GM19438 (cell line): ENCODE measurements around the gene GBP4.
"Not testable (repeated sequence)": the region's sequence is repeated elsewhere in the genome, so short reads cannot be mapped to it uniquely, and the experiment has no call there.

Experiments used
- ATAC-seq: cut with Tn5 transposase; IDR thresholded peaks from one replicate; pipeline ENCODE4 v1.9.1; 2021; ENCODE audit warnings: low read depth; ENCODE audit not compliant: unreplicated experiment

Gene GBP4, protein sequence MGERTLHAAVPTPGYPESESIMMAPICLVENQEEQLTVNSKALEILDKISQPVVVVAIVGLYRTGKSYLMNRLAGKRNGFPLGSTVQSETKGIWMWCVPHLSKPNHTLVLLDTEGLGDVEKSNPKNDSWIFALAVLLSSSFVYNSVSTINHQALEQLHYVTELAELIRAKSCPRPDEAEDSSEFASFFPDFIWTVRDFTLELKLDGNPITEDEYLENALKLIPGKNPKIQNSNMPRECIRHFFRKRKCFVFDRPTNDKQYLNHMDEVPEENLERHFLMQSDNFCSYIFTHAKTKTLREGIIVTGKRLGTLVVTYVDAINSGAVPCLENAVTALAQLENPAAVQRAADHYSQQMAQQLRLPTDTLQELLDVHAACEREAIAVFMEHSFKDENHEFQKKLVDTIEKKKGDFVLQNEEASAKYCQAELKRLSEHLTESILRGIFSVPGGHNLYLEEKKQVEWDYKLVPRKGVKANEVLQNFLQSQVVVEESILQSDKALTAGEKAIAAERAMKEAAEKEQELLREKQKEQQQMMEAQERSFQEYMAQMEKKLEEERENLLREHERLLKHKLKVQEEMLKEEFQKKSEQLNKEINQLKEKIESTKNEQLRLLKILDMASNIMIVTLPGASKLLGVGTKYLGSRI

DNA sequence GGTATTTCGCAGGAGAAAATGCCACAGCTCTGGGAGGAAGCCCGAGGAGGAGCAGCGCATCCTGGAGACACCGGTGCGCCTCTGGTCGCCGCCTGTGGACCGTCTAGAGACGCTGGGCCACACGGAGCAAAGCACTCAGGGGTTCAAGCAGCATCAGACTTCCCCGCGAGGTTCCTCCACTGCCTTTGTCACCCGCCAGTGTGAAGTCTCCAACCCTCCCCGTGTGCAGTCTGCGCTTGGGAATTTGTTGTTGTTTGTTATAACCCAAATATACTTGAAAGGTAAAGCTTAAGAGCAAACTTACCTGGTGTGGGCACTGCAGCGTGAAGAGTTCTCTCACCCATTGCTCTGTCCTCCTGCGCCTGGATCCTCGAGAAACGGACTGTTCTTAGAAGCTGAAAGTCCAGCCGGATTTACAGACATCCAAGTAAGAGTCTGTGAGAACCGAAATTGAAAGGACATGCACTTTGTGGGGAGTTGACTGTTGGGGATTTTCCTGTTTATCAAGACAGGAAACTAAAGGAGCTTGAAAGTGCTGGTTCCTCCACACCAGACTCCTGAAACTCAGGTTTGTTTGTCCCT lies at the start of gene GBP4:
GBP4 (minus strand) TSS at position 452 of the 582 bp plus-strand sequence; CDS start at position 344, 108 bp downstream.
- peak; percentile 63 for ATAC-seq

DNA sequence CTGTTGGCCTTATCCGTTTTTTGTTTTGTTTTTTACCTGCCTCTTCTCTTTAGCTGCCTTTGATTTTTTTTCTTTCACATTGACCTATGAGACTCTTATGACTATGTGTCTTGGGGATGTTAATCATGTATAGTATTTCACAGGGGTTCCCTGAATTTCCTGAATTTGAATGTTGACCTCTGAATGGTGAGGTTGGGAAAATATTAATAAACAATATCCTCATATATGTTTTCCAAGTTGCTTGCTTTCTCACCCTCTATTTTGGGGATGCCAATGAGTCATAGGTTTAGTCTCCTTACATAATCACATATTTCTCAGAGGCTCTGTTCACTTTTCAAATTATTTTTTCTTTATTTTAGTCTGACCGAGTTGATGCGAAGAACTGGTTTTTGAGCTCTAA lies 44.3 kb upstream of the GBP4 start:
- ATAC-seq: no peak

DNA sequence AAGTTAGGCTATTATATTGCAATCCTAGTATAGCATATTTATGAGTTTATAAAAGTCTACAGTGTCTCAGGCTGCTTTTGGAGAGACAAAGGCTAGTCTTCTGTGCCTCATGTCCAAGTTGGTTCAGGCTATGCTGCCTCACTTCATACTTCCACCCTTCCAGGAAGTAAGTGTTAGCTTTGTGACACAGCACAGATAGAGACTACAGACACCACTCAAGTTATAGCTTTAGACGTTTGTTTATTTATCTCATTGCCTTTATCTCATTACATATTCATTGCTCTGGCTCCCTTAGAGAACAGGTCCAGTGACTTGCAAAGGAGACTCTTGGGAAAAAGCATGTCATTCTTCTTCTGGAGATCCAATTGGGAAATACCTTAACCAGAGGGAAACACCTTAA lies 22.6 kb upstream of the GBP4 start:
- ATAC-seq: no peak

DNA sequence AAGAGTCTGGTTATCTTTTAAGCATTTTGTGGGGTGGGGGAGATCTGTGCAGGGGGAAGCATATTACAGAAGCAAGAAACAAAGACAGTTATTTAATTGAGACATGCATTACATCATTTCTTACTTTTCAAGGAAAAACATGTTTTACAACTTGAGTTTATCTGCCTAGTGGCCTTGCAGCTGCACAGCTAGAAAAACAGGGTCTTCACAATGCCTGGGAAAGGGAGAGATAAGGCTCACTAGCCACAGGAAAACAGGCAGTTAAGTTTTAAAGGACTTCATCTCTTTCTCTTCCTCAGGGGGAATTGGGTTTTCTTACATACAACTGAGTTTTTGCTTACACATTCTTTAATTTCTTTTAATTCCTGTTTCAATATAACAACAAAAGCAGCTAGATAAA lies 21.1 kb upstream of the GBP4 start:
- not testable (repeated sequence) for ATAC-seq

DNA sequence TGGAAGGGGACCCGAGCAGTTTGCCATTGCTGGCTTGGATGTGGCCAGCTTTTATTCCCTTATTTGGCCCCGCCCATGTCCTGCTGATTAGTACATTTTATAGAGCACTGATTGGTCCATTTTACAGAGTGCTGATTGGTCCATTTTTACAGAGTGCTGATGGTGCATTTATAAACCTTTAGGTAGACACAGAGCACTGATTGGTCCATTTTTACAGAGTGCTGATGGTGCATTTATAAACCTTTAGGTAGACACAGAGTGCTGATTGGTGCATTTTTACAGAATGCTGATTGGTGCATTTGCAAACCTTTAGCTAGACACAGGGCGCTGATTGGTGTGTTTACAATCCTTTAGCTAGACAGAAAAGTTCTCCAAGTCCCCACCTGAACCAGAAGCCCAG lies 20.2 kb upstream of the GBP4 start:
- ATAC-seq: not testable (repeated sequence)

DNA sequence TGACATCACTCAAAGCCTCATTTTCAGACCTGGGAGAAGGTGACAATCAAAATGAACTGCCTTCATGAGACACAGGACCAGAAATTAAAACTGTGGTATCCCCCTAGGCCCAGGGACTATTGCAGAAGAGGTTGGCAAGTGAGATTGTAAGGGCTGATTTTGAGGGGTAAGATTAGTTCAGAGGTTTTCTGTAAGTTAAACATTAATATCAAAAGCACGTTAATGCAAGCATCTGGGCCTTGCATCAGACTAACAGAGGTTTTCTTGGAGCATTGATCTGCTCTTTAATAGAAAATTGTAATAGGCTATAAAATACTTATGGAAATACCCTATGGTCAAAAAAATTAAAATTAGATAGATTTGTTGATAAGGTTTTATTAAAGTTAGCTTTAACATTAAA lies 14.6 kb upstream of the GBP4 start:
- ATAC-seq: no peak

DNA sequence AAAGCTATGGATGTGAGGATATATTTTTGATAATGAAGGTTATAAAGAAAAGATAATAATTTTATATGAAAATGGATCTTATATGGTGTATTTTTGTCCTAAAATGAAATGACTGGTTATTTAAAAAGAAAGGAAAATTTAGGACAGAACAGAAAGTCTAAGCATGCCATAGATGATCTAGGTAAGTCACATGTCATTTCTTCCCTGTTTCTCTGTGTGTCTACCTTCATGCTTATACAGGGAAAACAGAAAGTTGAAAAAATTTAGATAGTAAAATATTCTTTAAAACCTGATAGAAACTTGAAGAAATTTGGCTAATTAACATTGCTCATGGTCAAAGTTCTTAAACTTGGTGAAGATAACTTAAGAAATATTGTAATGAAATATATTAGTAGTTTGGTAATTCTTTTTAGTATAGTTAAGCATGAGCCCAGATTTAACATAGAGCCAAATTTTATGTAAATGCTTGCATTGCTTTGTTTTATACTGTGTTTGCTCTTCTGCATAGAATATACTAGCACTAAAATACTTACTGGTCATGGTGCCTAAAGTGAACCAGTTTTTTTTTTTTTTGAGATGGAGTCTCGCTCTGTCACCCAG lies 12.4 kb upstream of the GBP4 start:
- ATAC-seq: no peak

DNA sequence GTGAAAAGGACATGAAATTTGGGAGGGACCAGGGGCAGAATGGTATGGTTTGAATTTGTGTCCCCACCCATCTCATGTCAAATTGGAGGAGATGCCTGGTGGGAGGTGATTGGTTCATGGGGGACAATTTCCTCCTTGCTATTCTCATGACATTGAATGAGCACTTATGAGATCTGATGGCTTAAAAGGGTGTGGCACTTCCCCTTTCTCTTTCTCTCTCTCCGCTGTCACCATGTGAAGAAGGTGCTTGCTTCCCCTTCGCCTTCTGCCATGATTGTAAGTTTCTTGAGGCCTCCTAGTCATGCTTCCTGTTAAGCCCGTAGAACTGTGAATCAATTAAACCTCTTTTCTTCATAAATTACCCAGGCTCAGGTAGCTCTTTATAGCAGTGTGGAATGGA lies 7.6 kb upstream of the GBP4 start:
- ATAC-seq: no peak

DNA sequence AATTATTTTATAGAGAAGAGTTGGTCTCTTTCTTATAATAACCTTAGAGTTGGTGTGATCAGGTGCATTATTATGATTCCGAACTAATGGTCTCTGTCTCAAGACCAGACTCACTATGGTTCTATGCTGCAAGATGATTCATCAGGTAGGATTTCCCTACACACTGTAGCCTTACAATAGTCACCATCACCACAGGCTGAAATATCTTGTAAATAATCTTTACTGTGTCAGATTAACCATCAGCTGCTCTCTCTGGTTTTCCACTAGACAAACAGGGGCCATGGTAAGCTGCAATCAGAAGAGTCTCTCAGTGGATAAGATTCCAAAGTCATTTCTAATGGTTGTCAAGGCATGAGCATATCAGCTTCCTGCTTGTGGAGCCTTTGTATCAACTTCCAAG lies 4.4 kb upstream of the GBP4 start:
- no peak for ATAC-seq

DNA sequence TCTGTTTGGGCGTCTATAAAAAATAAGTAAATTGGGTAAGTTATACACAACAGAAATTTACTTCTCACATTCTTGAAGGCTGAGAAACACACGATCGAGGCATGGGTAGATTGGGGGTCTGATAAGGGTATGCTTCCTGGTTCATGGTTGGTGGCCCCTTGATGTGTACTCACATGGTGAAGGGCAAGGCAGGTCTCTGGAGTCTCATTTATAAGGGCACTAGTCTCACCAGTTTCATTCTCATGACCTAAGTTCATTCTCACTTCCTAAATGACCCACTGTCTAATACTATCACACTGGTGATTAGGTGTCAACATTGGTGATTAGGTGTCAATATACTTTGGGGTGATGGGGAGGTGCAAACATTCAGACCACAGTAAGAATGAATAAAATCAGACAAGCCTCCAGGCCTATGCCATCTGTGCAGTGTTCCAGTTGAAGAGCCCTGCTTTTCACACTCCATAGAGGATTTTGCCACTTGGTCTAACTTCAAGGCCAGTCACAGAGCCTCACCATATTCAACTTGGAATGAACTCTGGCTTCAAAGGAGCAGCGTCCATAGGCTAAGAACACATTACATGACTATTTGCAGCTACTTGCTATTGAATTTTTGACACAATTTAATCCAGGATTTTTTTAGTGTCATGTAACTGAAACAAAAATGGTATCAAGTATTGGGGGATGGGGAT lies 2.5 kb upstream of the GBP4 start:
- peak; percentile 56 for ATAC-seq

DNA sequence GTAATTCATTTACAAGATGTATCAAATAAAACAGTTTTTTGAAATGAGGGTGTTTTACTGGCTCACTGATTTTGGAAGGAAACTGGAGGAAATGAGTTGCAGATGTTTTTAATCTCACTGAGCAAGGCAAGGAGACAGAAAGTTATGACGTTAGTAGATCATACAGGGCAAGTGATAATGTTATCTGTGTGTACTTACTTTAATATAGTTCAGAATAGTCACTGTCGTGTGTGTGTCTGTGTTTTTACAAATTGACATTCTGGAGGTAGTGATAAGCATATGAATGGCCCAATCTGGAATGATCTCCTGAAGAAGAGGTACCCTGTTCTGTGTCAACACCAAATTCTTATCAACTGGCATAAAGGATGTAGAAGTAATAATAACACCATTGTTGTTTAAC lies 1.9 kb upstream of the GBP4 start:
- ATAC-seq: no peak

DNA sequence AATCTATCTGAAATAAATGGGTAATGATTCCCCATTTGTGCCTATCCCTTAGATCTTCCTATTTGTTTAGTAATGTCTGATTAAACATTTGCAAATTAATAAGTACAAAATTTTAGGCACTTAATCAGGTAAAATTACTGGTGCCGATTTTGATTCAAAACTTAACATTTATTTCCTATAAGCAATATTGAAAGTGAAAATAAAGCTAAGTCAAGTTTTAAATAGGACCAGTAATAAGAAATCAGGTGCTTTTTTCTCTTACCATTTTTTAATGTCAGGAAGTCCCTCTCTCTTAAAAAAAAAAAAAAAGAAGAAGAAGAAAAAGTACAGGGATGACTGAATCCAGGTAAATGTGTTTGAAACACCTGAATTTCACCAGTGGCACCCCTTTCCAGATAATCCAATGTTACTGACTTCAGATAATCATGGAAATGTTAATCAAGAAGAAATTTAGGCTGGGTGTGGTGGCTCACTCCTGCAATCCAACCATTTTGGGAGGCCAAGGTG lies 836 bp upstream of the GBP4 start:
- ATAC-seq: no peak

DNA sequence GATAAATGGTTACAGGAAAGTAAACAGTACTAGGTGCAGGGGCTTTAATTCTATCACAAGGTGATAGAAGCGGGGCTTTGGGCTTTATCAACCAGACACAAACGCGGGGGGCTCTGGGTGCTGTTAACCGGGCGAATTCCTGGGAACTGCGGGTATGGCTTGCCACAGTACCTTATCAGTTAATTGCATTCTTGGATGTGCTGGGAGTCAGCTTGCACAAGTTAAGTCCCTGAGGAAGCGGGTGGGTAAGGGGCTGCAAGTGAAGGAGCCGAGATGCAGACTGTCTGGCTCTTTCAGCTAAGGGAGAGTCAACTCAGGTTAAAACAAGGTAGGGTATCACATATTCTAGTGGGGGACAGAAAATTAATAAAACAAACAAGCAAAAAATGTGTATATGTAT lies 661 bp downstream of the GBP4 start:
- ATAC-seq: no peak

DNA sequence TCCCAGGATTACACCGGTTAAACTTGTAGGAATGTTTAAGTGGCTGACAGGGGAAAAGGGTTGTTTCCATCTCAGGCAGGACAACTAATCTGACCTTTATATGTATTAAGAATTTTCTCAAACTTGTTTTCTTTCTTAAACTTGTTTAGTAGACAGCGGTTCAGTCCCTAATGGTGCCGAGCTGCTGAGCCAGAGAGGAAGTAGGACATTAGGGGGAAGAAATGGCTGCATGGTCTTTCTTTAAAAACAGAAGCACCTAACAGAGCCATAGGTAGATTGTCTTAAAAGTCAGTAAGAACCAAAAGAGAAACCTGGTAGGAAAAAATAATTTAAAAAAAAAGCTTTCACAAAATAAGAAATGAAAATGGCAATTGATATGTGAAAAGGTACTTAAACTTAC lies 3.3 kb downstream of the GBP4 start:
- no peak for ATAC-seq

DNA sequence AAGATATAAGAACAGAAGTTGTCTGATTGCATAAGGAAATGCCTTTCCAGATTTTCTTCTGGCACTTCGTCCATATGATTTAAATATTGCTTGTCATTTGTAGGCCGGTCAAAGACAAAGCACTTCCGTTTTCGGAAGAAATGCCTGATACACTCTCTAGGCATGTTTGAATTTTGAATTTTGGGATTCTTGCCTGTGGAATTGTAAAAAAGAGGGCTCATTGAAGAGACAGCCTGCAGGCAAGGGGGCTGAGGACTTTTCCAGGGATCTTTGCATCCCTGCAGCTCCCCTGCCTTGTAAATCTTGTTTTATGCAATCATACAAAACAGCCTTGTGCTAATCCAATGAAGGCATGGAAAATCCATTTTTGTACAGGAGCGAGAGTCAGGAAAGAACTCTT lies 7.4 kb downstream of the GBP4 start:
- no peak for ATAC-seq

DNA sequence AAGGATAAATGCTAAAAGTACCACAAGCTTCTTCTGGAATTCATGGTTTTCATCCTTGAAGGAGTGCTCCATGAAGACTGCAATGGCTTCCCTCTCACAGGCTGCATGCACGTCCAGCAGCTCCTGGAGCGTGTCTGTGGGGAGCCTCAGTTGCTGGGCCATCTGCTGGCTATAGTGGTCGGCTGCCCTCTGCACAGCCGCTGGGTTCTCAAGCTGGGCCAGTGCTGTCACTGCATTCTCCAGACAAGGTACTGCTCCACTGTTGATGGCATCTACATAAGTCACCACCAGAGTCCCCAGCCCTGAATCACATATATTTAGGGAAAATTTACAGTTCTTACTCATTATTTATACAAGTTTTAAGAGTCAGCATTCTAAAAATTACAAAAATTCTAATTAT lies 8.7 kb downstream of the GBP4 start:
- no peak for ATAC-seq

DNA sequence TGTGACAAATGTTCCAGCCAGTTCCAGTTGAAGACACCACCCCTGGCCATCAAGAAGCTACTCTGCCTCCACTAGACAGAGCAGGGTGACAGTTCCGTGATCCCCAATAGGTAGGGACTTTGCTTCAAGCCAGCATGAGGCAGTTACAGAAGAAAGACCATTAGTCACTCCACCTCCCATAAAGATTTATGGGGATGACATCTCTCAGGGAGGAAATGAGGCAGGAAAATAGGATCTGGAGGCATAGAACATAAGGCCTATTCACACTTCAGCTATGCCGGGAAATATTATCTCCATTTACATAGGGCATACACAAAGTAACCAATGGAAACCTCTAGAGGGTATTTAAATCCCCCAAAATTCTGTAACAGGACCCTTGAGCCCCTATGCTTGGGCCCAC lies 19.4 kb downstream of the GBP4 start:
- ATAC-seq: no peak

DNA sequence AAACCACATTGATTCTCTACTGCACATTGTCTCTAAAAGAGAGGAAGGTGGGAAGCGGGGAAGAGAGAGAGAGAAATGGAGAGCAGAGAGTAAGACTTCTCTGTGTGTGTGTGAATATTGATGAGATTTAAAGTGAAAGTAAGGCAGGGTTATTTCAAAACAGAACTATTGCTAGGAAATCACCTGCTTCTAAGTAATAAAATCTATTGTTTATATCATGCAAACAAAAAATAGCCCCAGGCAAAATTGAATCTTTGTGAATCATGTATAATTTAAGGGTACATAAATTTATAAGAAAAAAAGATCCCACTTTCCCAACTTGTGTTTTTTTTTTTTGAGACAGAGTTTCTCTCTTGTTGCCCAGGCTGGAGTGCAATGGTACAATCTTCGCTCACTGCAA lies 21.8 kb downstream of the GBP4 start:
- no peak for ATAC-seq

DNA sequence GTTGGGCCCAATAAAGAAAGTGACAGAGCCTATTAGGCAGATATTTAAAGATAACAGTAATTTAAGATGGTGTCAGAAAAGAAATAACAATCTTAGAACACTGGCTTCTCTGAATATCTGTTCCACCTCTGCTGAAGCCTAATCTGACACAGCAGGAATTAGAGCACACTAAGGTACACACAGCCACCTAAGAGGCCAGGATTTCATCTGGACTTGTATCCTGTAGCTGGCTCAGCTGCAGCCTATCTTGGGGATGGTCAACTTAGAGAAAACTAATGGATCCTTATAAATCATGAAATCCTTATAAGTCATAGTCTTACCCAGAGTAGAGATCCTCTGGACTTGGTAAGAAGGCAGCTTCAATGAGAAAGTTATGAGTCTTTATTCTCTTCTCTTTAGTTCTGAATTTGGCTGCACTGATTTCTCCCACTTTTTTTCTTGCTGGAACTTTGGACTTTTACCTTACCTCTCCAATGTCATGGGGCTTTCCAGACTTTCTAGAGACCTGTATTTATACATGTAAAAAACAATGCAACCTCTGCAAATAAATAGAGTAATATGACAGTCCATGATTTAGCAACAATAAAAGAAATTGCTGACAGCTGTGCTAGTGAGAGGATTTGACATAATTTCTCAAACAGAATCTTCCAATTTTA lies 23.0 kb downstream of the GBP4 start, which contains the start of gene GBP7:
GBP7 (minus strand) TSS at position 403 of the 656 bp plus-strand sequence. CDS start 4,068 bp downstream, outside the sequence.
- ATAC-seq: no peak

DNA sequence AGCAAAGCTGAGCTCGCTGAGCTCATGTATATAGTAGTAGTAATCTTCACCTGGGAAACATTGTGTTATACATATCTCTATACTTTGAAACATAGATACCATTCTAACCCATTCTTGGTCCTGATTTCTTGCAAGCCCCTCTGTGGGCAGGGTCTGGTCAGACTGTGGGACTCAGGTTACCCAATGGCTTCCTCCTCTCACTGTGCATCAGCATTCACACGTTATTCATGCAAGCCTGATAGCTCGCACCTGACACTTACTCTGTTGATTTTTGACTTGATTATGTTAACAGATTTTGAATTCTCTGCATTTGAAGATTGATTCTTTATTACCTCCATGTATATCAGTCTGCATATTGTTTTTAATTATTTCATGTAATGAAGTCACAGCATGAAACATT lies 24.3 kb downstream of the GBP4 start:
- no peak for ATAC-seq
